Measurements from ENCODE around the gene ADGRD2. TPM values are rescaled to one million over a fixed set of nuclear protein-coding genes. Genes with fewer than 3 reads are reported as not detected.

Gene ADGRD2
- total RNA-seq, 1 experiment from 2014 or later, result 1.5 TPM

- Mint-ChIP-seq H3K4me3 (no peak overlapping the region), H3K9me3 (peaks cover 0 to 2% of the 10 kb centered on the region in 2 experiments; a peak in 1 of 5 replicates), H3K4me1 (no peaks in the 10 kb centered on the region), H3K27me3 (ENCODE audit: low read depth) (peaks cover 32% of the 10 kb centered on the region), H3K36me3 (ENCODE audit: insufficient read depth in 1 of 3, low read depth in 3 of 3) (no peaks in the 10 kb centered on the region), H3K27ac (no peak overlapping the region)
- no peak overlapping the region for H3T11ph ChIP-seq (ENCODE audit: low read length)
- no peak for TF ChIP-seq CTCF (conservative IDR thresholded peaks at IDR 0.05)
- H4K8ac ChIP-seq (replicated peaks; ENCODE audit: insufficient read length, low read depth, low read length), result no peak overlapping the region
- no CpG with 5 or more reads among the region's 1 CpG for WGBS (ENCODE audit: extremely low coverage, insufficient read length, low lambda C conversion rate)
- H3K27ac ChIP-seq (ENCODE audit: insufficient read length, low read depth, low read length), result no peak overlapping the region
- H3K4me1 ChIP-seq (ENCODE audit: insufficient read depth, low read length), result no peaks in the 10 kb centered on the region
- no peak overlapping the region for H3K23ac ChIP-seq (ENCODE audit: insufficient read length, low read depth, low read length)
- H3K9me3 ChIP-seq (ENCODE audit: control insufficient read depth, low read depth, low read length), result no peaks in the 10 kb centered on the region
- H3K4ac ChIP-seq (ENCODE audit: low read depth, low read length), result no peak overlapping the region
- H2BK15ac ChIP-seq (ENCODE audit: low read depth, low read length), result no peak overlapping the region
- H2BK120ac ChIP-seq (ENCODE audit: low read depth, low read length, poor library complexity, severe bottlenecking), result no peak overlapping the region
- H3K79me1 ChIP-seq (ENCODE audit: insufficient read depth, low read depth, low read length, poor library complexity, severe bottlenecking), result no peaks in the 10 kb centered on the region
- no peak overlapping the region for H2AK5ac ChIP-seq (ENCODE audit: insufficient read length, low read length)
- H3K4me2 ChIP-seq (ENCODE audit: insufficient read depth, insufficient read length, low read length), result no peak overlapping the region
- H3K9ac ChIP-seq (ENCODE audit: extremely low read depth, insufficient read length, low read length), result no peak overlapping the region
- H2BK5ac ChIP-seq (ENCODE audit: insufficient read length, low read length), result no peak overlapping the region
- no peak for DNase-seq
- no peak overlapping the region for H2BK12ac ChIP-seq (ENCODE audit: insufficient read length, low read depth, low read length)
- no peak overlapping the region for H4K91ac ChIP-seq (ENCODE audit: insufficient read length, low read depth, low read length)
- H4K5ac ChIP-seq (ENCODE audit: insufficient read length, low read depth, low read length), result no peak overlapping the region
- H2BK20ac ChIP-seq (ENCODE audit: low read depth, low read length, poor library complexity, severe bottlenecking), result no peak overlapping the region
- H3K14ac ChIP-seq (ENCODE audit: insufficient read depth, low read length), result no peak overlapping the region
- no peak overlapping the region for H2AFZ ChIP-seq (ENCODE audit: low read length)
- H3K56ac ChIP-seq (ENCODE audit: insufficient read length, low read depth, low read length), result no peak overlapping the region
- H3K23me2 ChIP-seq (ENCODE audit: insufficient read length, low read depth, low read length, poor library complexity, severe bottlenecking), result no peaks in the 10 kb centered on the region
- no peaks in the 10 kb centered on the region for H4K20me1 ChIP-seq (ENCODE audit: control insufficient read depth, insufficient read depth, insufficient read length)
- no peaks in the 10 kb centered on the region for H3K79me2 ChIP-seq (ENCODE audit: insufficient read depth, low read length)
- H3K18ac ChIP-seq (ENCODE audit: insufficient read length, low read depth, low read length), result no peak overlapping the region
- H3K27me3 ChIP-seq (ENCODE audit: insufficient read depth, low read length), result no peaks in the 10 kb centered on the region
These were observed 11.2 kb upstream of the ADGRD2 start for GRCh38 chr9:124439086-124439485.

Measured in H9 (cell line).